HG03565 (cell line): Measurements from ENCODE around the gene UAP1.
"Not testable (repeated sequence)": the region's sequence is repeated elsewhere in the genome, so short reads cannot be mapped to it uniquely, and the experiment has no call there.

Experiments used
- ATAC-seq: cut with Tn5 transposase; IDR thresholded peaks from one replicate; pipeline ENCODE4 v1.9.1; 2021; ENCODE audit warnings: mild to moderate bottlenecking, moderate library complexity; ENCODE audit not compliant: unreplicated experiment

UAP1 gene

GRCh38 chr1:162564762-162565218 is 3.3 kb downstream of the UAP1 start:
- ATAC-seq: no peak

GRCh38 chr1:162565460-162565859 is 3.9 kb downstream of the UAP1 start:
- peak; percentile 22 for ATAC-seq

DNA sequence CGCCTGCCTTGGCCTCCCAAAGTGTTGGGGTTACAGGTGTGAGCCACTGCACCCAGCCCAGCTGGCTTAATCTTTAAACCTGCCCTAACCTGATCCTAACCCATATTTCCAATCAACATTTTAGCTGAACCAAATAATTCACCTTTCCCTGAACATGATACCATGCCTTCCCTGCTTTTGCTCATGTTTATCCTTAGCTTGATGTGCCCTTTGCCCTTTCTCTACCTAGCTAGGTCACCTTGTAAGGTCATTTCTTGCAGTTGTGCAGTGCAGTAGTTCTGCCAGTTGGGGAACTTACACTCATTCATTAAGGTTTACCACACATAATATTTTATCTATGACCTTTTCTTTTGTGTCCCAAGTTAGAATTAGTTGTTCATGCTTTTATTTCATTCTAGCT is 5.3 kb downstream of the UAP1 start:
- no peak for ATAC-seq

DNA sequence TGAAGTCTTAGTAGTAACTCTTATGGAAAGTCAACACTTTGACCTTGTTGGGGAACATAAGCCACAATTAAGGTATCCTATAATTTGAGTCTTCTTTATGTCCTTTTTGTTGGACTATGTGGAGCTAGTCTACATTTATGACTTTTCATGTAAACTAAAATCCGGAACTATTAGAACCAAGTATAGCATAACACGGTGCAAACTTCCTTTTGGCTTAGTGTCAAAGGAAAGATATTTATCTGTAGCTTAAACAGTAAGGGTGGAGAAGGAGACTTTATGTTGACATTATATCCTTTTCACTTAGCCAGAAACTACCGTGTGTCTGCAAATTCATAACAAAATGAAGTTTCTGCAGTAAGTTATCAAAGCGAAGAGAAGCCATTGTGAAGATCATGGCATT is 7.3 kb downstream of the UAP1 start:
- ATAC-seq: no peak

DNA sequence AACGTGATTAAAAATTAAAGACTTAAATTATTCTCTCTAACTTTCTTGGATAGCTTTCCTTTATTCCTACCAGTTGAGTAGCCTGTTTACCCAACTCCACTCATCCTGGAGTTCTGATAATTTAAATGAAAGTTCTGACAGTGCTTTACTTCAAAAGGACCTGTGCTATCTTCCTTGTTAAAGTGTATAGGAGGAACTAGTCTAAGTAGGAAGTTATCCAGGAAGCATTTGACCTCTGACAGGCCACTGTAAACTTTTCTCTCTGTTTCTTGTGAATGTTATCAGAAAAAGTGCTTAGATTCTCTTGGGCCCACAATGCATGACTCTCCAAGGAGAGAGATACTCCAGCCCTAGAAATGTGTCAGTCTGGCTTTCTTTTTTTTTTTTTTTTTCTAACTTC is 9.2 kb downstream of the UAP1 start:
- no peak for ATAC-seq

- not testable (repeated sequence) for ATAC-seq
Observed at GRCh38 chr1:162571121-162571520, 9.6 kb downstream of the UAP1 start.

DNA sequence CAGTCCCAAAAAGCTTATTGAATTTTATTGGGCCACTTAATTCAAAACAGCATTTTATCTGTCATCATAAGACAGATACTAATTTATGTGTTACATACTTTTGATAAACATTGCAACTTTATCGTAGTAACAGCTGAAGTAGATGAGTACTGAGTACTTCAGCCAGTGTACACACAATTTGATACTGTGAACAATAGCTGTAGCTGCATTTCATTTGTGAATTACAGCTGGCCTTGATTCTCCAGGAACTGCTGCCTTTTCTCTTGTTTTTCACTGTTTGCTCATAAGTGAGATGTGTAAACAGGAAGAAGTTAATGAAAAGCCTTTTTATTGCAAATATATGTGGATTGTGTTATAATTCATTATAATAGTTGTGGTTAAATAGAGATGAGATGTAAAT is 10.2 kb downstream of the UAP1 start:
- ATAC-seq: no peak

- no peak for ATAC-seq
Observed at GRCh38 chr1:162573136-162573535, 11.6 kb downstream of the UAP1 start.

GRCh38 chr1:162578071-162578700 is 16.7 kb downstream of the UAP1 start:
- no peak for ATAC-seq

GRCh38 chr1:162578936-162579335 is 17.4 kb downstream of the UAP1 start:
- no peak for ATAC-seq

GRCh38 chr1:162580308-162580707 is 18.8 kb downstream of the UAP1 start:
- no peak for ATAC-seq

DNA sequence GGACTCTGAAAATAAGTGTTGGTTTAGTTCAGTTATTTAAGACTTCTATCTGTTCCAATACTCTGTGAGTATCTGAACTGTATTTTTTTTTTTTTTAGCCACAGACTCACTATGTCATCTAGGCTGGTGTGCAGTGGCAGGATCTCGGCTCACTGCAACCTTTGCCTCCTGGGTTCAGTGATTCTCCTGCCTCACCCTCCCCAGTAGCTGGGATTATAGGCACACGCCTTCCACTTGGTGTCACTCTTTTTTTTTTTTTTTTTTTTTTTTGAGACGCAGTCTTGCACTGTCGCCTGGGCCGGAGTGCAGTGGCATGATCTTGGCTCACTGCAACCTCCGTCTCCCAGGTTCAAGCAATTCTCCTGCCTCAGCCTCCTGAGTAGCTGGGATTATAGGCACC is 21.4 kb downstream of the UAP1 start:
- not testable (repeated sequence) for ATAC-seq

DNA sequence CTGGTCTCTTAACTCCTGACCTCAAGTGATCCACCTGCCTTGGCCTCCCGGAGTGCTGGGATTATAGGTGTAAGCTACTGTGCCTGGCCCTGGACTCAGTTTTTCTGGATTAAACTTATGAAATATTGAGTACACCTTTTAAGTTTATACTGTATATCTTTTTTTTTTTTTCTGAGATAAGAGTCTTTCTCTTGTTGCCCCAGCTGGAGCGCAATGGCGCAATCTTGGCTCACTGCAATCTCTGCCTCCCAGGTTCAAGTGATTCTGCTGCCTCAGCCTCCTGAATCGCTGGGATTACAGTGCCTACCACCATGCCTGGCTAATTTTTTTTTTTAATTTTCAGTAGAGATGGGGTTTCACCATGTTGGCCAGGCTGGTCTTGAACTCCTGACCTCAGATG is 23.6 kb downstream of the UAP1 start:
- not testable (repeated sequence) for ATAC-seq

- ATAC-seq: no peak
Observed at GRCh38 chr1:162587347-162587746, 25.8 kb downstream of the UAP1 start.

- no peak for ATAC-seq
Observed at GRCh38 chr1:162587761-162588260, 26.3 kb downstream of the UAP1 start.

GRCh38 chr1:162590101-162590500 is 28.6 kb downstream of the UAP1 start:
- ATAC-seq: no peak

- no peak for ATAC-seq
Observed at GRCh38 chr1:162590686-162591085, 29.2 kb downstream of the UAP1 start.

- no peak for ATAC-seq
Observed at GRCh38 chr1:162596514-162597170, 35.1 kb downstream of the UAP1 start.

- ATAC-seq: no peak
Observed at GRCh38 chr1:162599451-162599850, 37.9 kb downstream of the UAP1 start.

- ATAC-seq: not testable (repeated sequence)
Observed at GRCh38 chr1:162603117-162603516, 41.6 kb downstream of the UAP1 start.

DNA sequence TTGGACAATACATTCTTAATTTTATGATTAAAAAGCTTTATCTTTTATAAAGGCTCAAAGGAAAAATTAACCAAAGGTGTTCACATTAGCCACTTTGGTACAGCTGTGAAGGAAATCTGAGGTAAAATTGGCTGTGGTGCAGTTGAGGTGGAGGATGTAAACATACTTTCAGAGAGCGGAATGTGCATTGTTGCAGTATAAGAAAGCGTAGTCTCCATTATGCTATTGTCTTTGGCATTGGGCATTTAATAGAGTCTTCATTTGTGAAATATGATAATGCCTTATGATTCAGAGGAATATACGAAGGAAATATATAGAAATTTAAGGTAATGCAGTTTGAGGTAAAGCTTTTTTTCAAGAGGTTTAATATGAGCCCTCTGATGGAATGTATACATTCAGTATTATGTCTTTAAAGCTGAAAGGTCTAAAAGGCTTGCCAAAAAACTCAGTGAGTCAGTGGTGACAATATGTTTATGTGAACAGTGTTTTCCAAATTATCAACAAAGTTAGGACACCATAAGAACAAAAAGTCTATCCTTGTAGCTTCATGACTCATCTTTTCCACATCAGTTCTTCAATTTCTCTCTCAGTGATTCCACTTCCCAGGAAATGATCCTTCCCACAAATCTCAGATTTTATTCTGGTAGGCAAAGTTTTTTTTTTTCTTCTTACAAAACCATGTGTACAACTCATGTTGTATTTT is 43.9 kb downstream of the UAP1 start:
- ATAC-seq: no peak

GRCh38 chr1:162609306-162609705 is 47.8 kb downstream of the UAP1 start:
- no peak for ATAC-seq
